Effector memory CD4-positive, alpha-beta T cell (primary cell): Measurements from ENCODE around the gene GNS.
"Not testable (repeated sequence)": the region's sequence is repeated elsewhere in the genome, so short reads cannot be mapped to it uniquely, and the experiment has no call there.

ENCODE experiments used
- DNase-seq, 3 donors: peaks; one replicate each; pipeline ENCODE4 v3.0.0-alpha.2; 2020
- H3K27ac ChIP-seq: 2 replicates; pipeline ENCODE4 v1.7.0; 2013; ENCODE audit warnings: mild to moderate bottlenecking, low read length, moderate library complexity; ENCODE audit not compliant: insufficient read depth, poor library complexity, severe bottlenecking
- H3K27me3 ChIP-seq: replicated peaks from 2 replicates; pipeline ENCODE4 v1.7.0; 2013; ENCODE audit warnings: mild to moderate bottlenecking, low read length; ENCODE audit not compliant: insufficient read depth, control insufficient read depth, poor library complexity, severe bottlenecking
- H3K36me3 ChIP-seq: 2 replicates; pipeline ENCODE4 v1.7.0; 2013; ENCODE audit warnings: mild to moderate bottlenecking, low read length, moderate library complexity; ENCODE audit not compliant: control insufficient read depth, insufficient read depth
- H3K4me1 ChIP-seq: 2 replicates; pipeline ENCODE4 v1.7.0; 2013; ENCODE audit warnings: low read length, mild to moderate bottlenecking; ENCODE audit not compliant: control insufficient read depth, insufficient read depth, poor library complexity, severe bottlenecking
- H3K4me3 ChIP-seq: 2 replicates; pipeline ENCODE4 v1.7.0; 2013; ENCODE audit warnings: low read length, low read depth, mild to moderate bottlenecking; ENCODE audit not compliant: insufficient read depth, poor library complexity, severe bottlenecking
- H3K9me3 ChIP-seq: 2 replicates; pipeline ENCODE4 v1.7.0; 2013; ENCODE audit warnings: mild to moderate bottlenecking, low read length, moderate library complexity; ENCODE audit not compliant: control insufficient read depth

Gene GNS

DNA sequence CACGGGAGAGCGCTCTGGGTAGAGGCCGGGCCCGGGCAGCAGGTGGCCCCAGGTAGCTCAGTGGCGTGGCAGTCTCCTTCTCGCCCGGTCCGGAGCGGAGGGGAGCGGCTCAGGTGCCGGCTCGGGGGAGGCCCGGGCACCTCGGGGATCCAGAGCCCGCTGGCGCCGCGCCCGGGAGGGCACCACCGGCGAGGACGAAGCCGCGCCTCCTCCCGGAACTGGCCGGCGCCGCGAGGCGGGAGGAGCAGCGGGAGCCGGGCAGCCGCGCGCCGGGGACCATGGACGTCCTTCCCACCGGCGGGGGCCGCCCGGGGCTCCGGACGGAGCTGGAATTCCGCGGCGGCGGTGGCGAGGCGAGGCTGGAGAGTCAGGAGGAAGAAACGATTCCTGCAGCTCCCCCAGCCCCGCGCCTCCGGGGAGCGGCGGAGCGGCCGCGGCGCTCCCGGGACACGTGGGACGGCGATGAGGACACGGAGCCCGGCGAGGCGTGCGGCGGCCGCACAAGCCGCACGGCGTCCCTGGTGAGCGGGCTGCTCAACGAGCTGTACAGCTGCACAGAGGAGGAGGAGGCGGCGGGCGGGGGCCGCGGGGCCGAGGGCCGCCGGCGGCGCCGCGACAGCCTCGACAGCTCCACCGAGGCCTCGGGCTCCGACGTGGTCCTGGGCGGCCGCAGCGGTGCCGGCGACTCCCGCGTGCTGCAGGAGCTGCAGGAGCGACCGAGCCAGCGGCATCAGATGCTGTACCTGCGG, 21.5 kb upstream of the GNS start:
- no peak for DNase-seq
- H3K27ac ChIP-seq: no peak overlapping the region
- peaks cover 26% of the 10 kb centered on the region for H3K27me3 ChIP-seq
- no peaks in the 10 kb centered on the region for H3K36me3 ChIP-seq
- H3K4me3 ChIP-seq: peak overlapping the region; percentile 53
- peaks cover under 1% of the 10 kb centered on the region for H3K9me3 ChIP-seq
- H3K4me1 ChIP-seq: peaks cover 14% of the 10 kb centered on the region

DNA sequence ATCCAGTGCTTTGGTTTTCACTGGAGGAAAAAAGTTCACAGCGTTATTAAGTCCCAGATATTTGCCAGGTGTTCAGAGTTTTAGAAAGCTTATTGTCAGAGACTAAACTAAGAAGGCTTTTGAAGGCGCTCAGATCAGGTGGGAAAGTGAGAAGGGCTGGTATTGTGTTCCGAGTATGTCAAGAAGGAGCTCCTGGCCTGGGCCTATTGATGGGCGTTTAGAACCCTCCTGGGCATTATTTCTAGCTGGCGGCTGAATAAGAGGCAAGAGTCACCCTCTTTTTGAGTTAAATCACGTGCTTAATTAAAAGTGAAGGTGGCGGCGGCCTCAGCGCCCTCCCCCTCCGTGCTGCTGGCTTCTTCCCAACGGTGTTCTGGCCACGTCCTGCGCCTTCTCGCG, 20.9 kb upstream of the GNS start:
- Histone ChIP-seq H3K27ac (no peak overlapping the region), H3K4me1 (peaks cover 14% of the 10 kb centered on the region), H3K4me3 (peak overlapping the region; percentile 53), H3K9me3 (peaks cover 3% of the 10 kb centered on the region), H3K36me3 (no peaks in the 10 kb centered on the region), H3K27me3 (peaks cover 26% of the 10 kb centered on the region)
- no peak for DNase-seq

DNA sequence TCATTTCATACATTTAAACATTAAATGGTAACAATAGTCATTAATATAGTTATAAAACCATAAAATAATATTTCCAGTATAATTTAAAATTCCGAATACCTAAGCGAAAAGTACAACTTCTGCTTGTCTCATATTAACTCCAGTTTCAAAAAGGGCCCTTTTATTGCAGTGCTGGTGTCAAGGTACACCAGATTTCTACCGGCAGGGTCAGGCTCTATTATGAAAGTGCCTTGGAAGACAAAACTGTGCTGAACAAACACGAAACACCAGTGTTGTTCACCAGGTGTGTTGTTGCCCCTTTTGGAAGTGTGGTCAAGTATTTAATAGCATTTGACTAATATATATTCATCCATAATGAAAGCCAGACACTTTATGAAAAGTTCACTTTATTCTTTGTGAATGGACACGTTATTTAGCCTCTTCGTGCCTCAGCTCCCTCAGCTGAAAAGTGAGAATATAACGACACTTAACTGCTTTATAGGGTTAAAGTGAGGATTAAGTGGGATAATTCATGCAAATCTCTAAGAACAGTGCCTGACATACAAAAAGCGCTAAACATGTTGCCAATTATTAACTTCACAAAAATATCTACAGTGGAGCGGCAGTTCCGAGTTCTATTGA, 20.3 kb upstream of the GNS start:
- Histone ChIP-seq H3K27ac (no peak overlapping the region), H3K36me3 (no peaks in the 10 kb centered on the region), H3K4me1 (peaks cover 14% of the 10 kb centered on the region), H3K4me3 (no peak overlapping the region), H3K9me3 (peaks cover 3% of the 10 kb centered on the region), H3K27me3 (peaks cover 26% of the 10 kb centered on the region)
- no peak for DNase-seq

DNA sequence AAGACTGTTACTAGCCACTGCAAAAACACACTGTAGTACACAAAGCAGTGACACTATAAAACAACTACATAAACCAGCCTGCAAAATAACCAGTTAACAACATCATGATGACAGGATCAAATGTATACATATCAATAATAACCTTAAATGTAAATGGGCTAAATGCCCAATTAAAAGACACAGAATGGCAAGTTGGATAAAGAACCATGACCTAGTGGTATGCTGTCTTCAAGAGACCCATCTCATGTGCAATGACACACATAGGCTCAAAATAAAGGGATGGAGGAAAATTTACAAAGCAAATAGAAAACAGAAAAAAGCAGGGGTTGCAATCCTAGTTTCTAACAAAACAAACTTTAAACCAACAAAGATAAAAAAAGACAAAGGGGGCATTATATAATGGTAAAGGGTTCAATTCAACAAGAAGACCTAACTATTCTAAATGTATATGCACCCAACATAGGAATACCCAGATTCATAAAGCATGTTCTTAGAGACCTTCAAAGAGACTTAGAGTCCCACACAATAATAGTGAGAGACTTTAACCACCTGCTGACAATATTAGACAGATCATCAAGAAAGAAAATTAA, 16.0 kb upstream of the GNS start:
- not testable (repeated sequence) for H3K27me3 ChIP-seq, H3K9me3 ChIP-seq, H3K27ac ChIP-seq, DNase-seq, H3K36me3 ChIP-seq, H3K4me1 ChIP-seq, H3K4me3 ChIP-seq

DNA sequence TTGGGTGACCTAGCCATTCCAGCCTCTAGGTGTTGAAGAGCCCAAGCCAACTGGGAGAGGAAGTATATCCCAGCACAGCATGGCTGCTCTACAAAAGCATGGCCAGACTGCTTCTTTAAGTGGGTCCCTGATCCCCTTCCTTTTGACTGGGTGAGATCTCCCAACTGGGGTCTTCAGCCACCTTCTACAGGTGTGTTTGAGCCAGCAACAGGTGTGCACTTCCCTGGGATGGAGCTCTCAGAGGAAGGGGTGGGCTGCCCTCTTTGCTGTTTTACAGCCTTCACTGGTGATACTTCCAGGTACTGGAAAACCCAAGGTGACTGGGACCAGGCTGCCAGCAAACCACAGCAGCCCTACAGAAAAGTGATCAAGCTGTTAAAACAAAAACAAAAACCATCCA, 14.2 kb upstream of the GNS start:
- Histone ChIP-seq H3K36me3 (no peaks in the 10 kb centered on the region), H3K27me3 (no peaks in the 10 kb centered on the region), H3K9me3 (peaks cover 3% of the 10 kb centered on the region), H3K27ac (no peak overlapping the region), H3K4me3 (no peak overlapping the region), H3K4me1 (no peaks in the 10 kb centered on the region)
- no peak for DNase-seq

DNA sequence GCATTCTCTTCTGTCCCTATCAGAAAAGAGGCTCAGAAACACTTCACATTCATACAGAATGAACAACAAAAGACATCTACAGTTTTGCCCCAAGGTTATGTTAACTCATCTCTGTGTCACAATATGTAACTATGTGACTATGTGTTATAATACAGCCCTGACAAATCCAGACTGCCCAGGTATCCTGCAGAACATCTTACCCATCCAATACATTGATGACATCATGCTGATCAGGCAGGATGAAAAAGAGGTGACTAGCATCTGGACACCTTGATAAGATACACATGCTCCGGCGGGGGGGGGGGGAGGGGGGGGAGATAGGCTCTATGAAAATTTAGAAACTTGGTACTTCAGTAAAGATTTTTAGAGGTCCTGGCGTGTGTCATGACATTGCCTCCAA, 8.3 kb upstream of the GNS start:
- Histone ChIP-seq H3K27ac (no peak overlapping the region), H3K36me3 (no peaks in the 10 kb centered on the region), H3K9me3 (no peaks in the 10 kb centered on the region), H3K4me1 (no peaks in the 10 kb centered on the region), H3K27me3 (no peaks in the 10 kb centered on the region), H3K4me3 (no peak overlapping the region)
- DNase-seq: no peak

DNA sequence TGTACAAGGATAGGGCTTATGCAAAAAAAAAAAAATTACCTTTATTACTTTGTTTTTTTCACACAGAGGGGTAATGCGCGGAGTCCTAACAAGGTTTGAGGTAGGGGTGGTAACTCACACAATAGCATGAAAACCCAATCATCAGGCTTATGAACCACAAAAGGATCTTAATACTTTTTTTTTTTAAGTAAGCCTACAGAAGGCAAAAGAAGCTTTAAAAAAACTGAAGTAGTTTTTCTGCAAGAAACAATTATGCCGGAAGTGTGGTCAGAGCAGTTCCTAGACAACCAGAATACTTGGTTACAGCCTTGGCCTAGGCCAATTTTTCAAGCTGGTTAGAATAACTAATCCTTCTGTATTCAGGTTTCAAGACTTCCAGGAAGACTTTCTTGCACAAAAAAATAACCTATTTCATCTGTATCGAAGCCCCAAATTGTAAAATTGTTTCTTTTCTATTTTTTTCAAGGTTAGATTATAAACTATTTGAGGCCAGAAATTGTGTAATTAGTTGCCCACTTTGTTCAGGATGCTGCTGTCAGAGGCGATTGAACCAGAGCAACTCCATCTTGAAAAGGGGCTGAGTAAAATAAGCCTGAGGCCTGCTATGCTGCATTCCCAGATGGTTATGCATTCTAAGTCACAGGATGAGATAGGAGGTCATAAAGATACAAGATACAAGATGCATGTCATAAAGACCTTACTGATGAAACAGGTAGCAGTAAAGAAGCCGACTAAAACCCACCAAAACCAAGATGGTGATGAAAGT, 1.8 kb upstream of the GNS start:
- no peaks in the 10 kb centered on the region for H3K9me3 ChIP-seq
- no peaks in the 10 kb centered on the region for H3K27me3 ChIP-seq
- no peaks in the 10 kb centered on the region for H3K36me3 ChIP-seq
- H3K27ac ChIP-seq: no peak overlapping the region
- no peak overlapping the region for H3K4me3 ChIP-seq
- H3K4me1 ChIP-seq: no peaks in the 10 kb centered on the region
- no peak for DNase-seq

DNA sequence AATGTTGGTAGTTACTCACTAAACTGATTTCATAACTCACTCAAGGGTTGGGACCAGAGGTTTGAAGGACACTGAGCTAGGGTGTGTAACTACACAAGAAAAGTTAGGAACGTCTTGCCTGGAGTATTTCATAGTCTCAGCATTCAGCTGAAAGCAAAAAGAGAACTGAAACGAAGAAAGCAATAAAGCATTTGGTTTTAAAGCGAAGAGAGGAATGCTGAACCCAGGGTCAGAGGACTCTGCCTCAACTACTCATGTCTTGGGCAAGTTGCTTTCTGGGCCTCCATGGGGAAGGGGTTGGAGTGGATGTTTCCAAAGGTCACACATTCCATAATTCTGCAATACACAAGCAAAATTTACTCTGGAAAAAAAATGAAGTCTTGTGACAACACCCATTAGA, 1.4 kb downstream of the GNS start:
- H3K4me1 ChIP-seq: peaks cover 5% of the 10 kb centered on the region
- DNase-seq: no peak
- no peak overlapping the region for H3K27ac ChIP-seq
- no peak overlapping the region for H3K4me3 ChIP-seq
- H3K36me3 ChIP-seq: peaks cover 4% of the 10 kb centered on the region
- H3K27me3 ChIP-seq: no peaks in the 10 kb centered on the region
- no peaks in the 10 kb centered on the region for H3K9me3 ChIP-seq

DNA sequence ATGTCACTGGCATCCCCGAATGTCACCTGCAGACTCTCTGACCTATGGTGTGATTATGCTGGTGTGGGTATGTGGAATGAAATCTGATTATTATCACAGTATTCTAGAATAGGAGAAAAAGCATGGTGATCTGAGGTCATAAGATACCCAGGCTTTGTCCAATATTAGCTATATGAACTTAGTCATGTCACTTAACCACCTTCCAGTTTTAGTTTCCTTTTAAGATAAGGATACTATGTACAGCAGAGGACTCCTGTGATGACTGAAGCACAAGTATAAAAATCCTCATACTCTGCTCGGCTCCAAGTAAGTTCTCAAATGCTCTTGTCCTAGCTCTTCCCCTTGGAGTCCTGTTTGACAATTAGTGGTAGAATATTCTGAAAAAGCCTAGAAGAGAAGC, 2.8 kb downstream of the GNS start:
- Histone ChIP-seq H3K27me3 (no peaks in the 10 kb centered on the region), H3K9me3 (no peaks in the 10 kb centered on the region), H3K4me3 (no peak overlapping the region), H3K27ac (no peak overlapping the region), H3K36me3 (peaks cover 4% of the 10 kb centered on the region), H3K4me1 (peaks cover 5% of the 10 kb centered on the region)
- no peak for DNase-seq

DNA sequence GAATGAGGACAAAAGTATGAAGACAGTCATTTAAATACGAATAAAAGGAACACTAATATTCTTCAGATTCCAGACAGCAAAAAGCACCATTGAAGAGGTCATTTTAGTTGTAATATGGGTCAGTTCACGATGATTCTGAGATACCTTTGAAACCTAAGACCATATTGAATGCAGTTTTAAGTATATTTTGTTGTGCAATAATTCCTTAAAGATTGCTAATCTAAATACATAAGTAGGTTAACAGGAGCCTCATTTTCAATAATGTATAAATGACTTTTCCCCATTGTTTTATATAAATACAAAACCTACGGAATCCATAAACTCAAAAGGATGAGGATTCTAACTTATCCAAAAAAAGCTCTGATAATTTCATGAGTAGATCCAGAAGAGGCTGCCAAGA, 5.8 kb downstream of the GNS start:
- H3K4me1 ChIP-seq: peaks cover 5% of the 10 kb centered on the region
- no peaks in the 10 kb centered on the region for H3K9me3 ChIP-seq
- H3K27ac ChIP-seq: peak overlapping the region; percentile 35
- no peaks in the 10 kb centered on the region for H3K27me3 ChIP-seq
- peaks cover 14% of the 10 kb centered on the region for H3K36me3 ChIP-seq
- no peak for DNase-seq
- H3K4me3 ChIP-seq: no peak overlapping the region
